Lower lobe of right lung (tissue), 2 donors: ENCODE results near the gene BCL7A. TPM values are rescaled to one million over a fixed set of nuclear protein-coding genes. Genes with fewer than 3 reads are reported as not detected.
A peak's percentile ranks its signal among the peaks of the same experiment; 100 is the strongest.

ENCODE experiments used
- ATAC-seq, 2 donors: fragments of 200-7000 bp; cut with Tn5 transposase; one replicate each; pipeline ENCODE4 v1.9.1; 2020 to 2022; ENCODE audit warnings: mild to moderate bottlenecking in 2 of 2, moderate library complexity in 2 of 2
- DNase-seq: peaks from one replicate; pipeline ENCODE4 v3.0.0-alpha.2; 2020
- H3K27ac ChIP-seq: fragments of 200-600 bp; one replicate; pipeline ENCODE4 v1.8.0; 2022
- H3K27me3 ChIP-seq: fragments of 200-600 bp; one replicate; pipeline ENCODE4 v1.8.0; 2022; ENCODE audit warnings: low read depth
- H3K36me3 ChIP-seq: fragments of 200-600 bp; one replicate; pipeline ENCODE4 v1.8.0; 2022; ENCODE audit warnings: mild to moderate bottlenecking
- H3K4me1 ChIP-seq: fragments of 200-600 bp; one replicate; pipeline ENCODE4 v1.8.0; 2022
- H3K4me3 ChIP-seq: fragments of 200-600 bp; one replicate; pipeline ENCODE4 v1.8.0; 2022; ENCODE audit warnings: mild to moderate bottlenecking
- H3K9me3 ChIP-seq: fragments of 200-600 bp; one replicate; pipeline ENCODE4 v1.8.0; 2022
- CTCF ChIP-seq: fragments of 200-600 bp; IDR thresholded peaks from one replicate; pipeline ENCODE4 v1.8.0; 2022; ENCODE audit warnings: antibody characterized with exemption, mild to moderate bottlenecking
- intact Hi-C: fragments of 100-400 bp; cut with DNase I; formaldehyde crosslinking; loops from one replicate; pipeline ENCODE4 v1.11.0; 2022
- total RNA-seq: library from RNA; stranded (reverse); fragmentation: NEBNext Ultra II Directional; extraction: Animal tissue kit (Norgen Biotek cat#: 25700); gene quantifications from one replicate; pipeline ENCODE4 v1.2.1, GENCODE V29; 2021
- donor health status: DM: no; HTN: yes; CAD: no; lungs with severe emphysema.

Gene BCL7A
- total RNA-seq, 1 donor from 2014 or later, result 6.4 TPM

GRCh38 chr12:122004633-122005071 lies 17.0 kb upstream of the BCL7A start:
- ATAC-seq (peak; percentile 28 to 65), DNase-seq (peak; percentile 43)
- Histone ChIP-seq H3K4me1 (peaks cover 5% of the 10 kb centered on the region), H3K36me3 (no peaks in the 10 kb centered on the region), H3K27ac (peak overlapping the region; percentile 67), H3K9me3 (no peaks in the 10 kb centered on the region), H3K4me3 (no peak overlapping the region), H3K27me3 (no peaks in the 10 kb centered on the region)
- TF ChIP-seq CTCF, result no peak
- intact Hi-C loops, result no loop called here

- DNase-seq, result peak; percentile 12
- no peak for TF ChIP-seq CTCF
- no peak overlapping the region for H3K4me3 ChIP-seq
- no peaks in the 10 kb centered on the region for H3K27me3 ChIP-seq
- H3K27ac ChIP-seq, result peak overlapping the region; percentile 31
- no peaks in the 10 kb centered on the region for H3K9me3 ChIP-seq
- H3K4me1 ChIP-seq, result peaks cover 5% of the 10 kb centered on the region
- ATAC-seq, result no peak
- H3K36me3 ChIP-seq, result no peaks in the 10 kb centered on the region
- intact Hi-C loops, result no loop called here
These were observed 16.4 kb upstream of the BCL7A start for GRCh38 chr12:122005252-122005776.

GRCh38 chr12:122006186-122006926 lies 15.3 kb upstream of the BCL7A start:
- peaks cover 5% of the 10 kb centered on the region for H3K4me1 ChIP-seq
- no peak overlapping the region for H3K27ac ChIP-seq
- peak; percentile 37 for DNase-seq
- no peak overlapping the region for H3K4me3 ChIP-seq
- ATAC-seq, result no peak
- H3K36me3 ChIP-seq, result no peaks in the 10 kb centered on the region
- no peaks in the 10 kb centered on the region for H3K9me3 ChIP-seq
- TF ChIP-seq CTCF, result no peak
- intact Hi-C loops, result no loop called here
- H3K27me3 ChIP-seq, result no peaks in the 10 kb centered on the region

- peak; percentile 25 for DNase-seq
- Histone ChIP-seq H3K9me3 (no peaks in the 10 kb centered on the region), H3K27me3 (no peaks in the 10 kb centered on the region), H3K4me1 (no peaks in the 10 kb centered on the region), H3K4me3 (no peak overlapping the region), H3K36me3 (no peaks in the 10 kb centered on the region), H3K27ac (no peak overlapping the region)
- no peak for ATAC-seq
- intact Hi-C loops, result no loop called here
- no peak for TF ChIP-seq CTCF
These were observed 11.9 kb upstream of the BCL7A start for GRCh38 chr12:122009741-122010140.

GRCh38 chr12:122012184-122012583 lies 9.5 kb upstream of the BCL7A start:
- no peaks in the 10 kb centered on the region for H3K4me1 ChIP-seq
- no peak for TF ChIP-seq CTCF
- DNase-seq (no peak), ATAC-seq (no peak)
- peaks cover 4% of the 10 kb centered on the region for H3K27me3 ChIP-seq
- no peaks in the 10 kb centered on the region for H3K9me3 ChIP-seq
- no peak overlapping the region for H3K4me3 ChIP-seq
- intact Hi-C loops, result no loop called here
- no peaks in the 10 kb centered on the region for H3K36me3 ChIP-seq
- H3K27ac ChIP-seq, result no peak overlapping the region
